ENCODE data around the gene SMIM24.

The SMIM24 gene

GRCh38 chr19:3507371-3508120 is 27.2 kb upstream of the SMIM24 start:
- DNase-seq (ENCODE audit: low spot score) = no peak
- Histone ChIP-seq H3K4me3 (peak overlapping the region; percentile 95), H3K27ac (peak overlapping the region; percentile 84 to 90)
- no peak for TF ChIP-seq CTCF (IDR thresholded peaks at IDR 0.05)

GRCh38 chr19:3506384-3507340 is 26.3 kb upstream of the SMIM24 start:
- DNase-seq (ENCODE audit: low spot score) = peak; percentile 83
- Histone ChIP-seq H3K27ac (peak overlapping the region; percentile 84 to 90), H3K4me3 (peak overlapping the region; percentile 95)
- TF ChIP-seq CTCF (IDR thresholded peaks at IDR 0.05) = no peak

GRCh38 chr19:3505598-3506383 is 25.5 kb upstream of the SMIM24 start, which contains the start of gene FZR1:
Gene FZR1 (plus strand): TSS chr19:3506311. CDS start chr19:3522990, 16,679 bp downstream.
- peak within 1 kb of the TSS; percentile 84 to 90 for H3K27ac ChIP-seq
- H3K4me3 ChIP-seq = peak within 1 kb of the TSS; percentile 95
- peak; percentile 100 for DNase-seq (ENCODE audit: low spot score)
- TF ChIP-seq CTCF (IDR thresholded peaks at IDR 0.05) = no peak

GRCh38 chr19:3504735-3505134 is 24.4 kb upstream of the SMIM24 start:
- no peak overlapping the region for H3K4me3 ChIP-seq
- no peak for DNase-seq (ENCODE audit: low spot score)

GRCh38 chr19:3503036-3503572 is 22.8 kb upstream of the SMIM24 start:
- DNase-seq (ENCODE audit: low spot score) = no peak
- H3K4me3 ChIP-seq = no peak overlapping the region
- TF ChIP-seq CTCF (IDR thresholded peaks at IDR 0.05) = no peak
- no peak overlapping the region for H3K27ac ChIP-seq

More at GRCh38 chr19:3504735-3505134, 24.4 kb upstream of the SMIM24 start:
- no peak overlapping the region for H3K27ac ChIP-seq
- TF ChIP-seq CTCF (IDR thresholded peaks at IDR 0.05) = no peak

GRCh38 chr19:3501780-3502179 is 21.5 kb upstream of the SMIM24 start:
- Histone ChIP-seq H3K4me3 (no peak overlapping the region), H3K27ac (no peak overlapping the region)
- DNase-seq (ENCODE audit: low spot score) = no peak
- no peak for TF ChIP-seq CTCF (IDR thresholded peaks at IDR 0.05)
